Measurements from ENCODE around the gene STXBP2.

Gene STXBP2

DNA sequence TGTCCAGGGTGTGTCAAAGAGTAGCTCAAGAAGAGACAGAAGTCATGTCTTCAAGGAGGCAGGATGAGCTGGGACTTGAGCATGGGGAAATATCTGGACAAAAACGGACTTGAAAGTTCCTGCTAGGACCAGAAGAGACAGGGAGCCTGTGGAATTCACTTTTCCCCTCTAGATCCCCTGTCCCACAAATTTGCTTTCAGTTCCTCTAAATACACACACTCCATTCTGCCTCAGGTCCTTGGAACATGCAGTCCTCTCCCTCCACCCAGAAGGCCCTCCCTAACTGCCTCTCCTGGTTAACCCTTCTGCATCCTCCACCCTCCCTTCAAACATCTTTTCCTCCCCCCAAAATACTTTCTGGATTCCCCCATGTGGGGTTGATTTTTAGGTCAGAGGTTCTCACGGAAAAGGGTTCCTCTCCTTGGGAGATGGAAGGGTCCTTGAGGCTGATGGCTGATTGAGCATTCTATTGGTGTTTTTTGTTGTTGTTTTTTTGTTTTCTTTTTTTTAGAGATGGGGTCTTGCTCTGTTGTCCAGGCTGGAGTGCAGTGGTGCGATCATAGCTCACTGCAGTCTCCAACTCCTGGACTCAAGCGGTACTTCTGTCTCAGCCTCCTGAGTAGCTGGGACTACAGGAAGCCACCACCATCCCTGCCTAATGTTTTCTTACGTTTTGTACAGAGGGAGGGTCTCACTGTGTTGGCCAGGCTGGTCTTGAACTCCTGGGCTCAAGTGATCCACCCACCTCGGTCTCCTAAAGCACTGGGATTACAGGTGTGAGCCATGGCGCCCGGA lies 25.0 kb downstream of the STXBP2 start:
- Histone ChIP-seq H3K79me2 (ENCODE audit: control insufficient read depth, insufficient read depth, low read length) (no peaks in the 10 kb centered on the region), H3K27ac (ENCODE audit: low read depth, low read length) (no peak overlapping the region)

DNA sequence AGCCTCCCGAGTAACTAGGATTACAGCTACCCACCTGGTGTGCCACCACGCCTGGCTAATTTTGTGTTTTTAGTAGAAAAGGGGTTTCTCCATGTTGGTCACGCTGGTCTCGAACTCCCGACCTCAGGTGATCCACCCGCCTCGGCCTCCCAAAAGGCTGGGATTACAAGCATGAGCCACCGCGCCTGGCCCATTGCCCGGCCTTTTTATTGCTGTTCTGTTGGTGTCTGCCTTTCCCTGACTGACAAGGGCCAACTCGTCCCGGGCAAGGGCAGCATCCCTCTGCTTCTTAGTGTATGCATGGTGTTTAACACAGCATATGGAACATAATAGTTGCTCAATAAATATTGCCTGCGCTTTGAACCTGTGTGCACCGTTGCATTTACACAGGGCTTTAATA lies 25.7 kb downstream of the STXBP2 start:
- Histone ChIP-seq H3K4me3 (ENCODE audit: low read length) (no peak overlapping the region), H3K4ac (ENCODE audit: low read depth, low read length) (no peak overlapping the region), H2AK5ac (ENCODE audit: low read length) (no peak overlapping the region), H3K27ac (ENCODE audit: low read depth, low read length) (no peak overlapping the region), H3K27me3 (ENCODE audit: insufficient read depth, low read length, poor library complexity) (no peaks in the 10 kb centered on the region), H3K9ac (ENCODE audit: low read length) (no peak overlapping the region), H3K36me3 (ENCODE audit: control insufficient read depth, insufficient read depth, low read length) (no peaks in the 10 kb centered on the region), H3K23ac (ENCODE audit: low read length) (no peak overlapping the region), H3K18ac (ENCODE audit: low read length) (no peak overlapping the region), H2BK5ac (ENCODE audit: low read length) (no peak overlapping the region), H3K4me1 (ENCODE audit: control insufficient read depth, low read depth, low read length) (no peaks in the 10 kb centered on the region), H3K56ac (ENCODE audit: low read length) (no peak overlapping the region), H4K8ac (ENCODE audit: low read depth, low read length) (no peak overlapping the region), H3K79me1 (ENCODE audit: low read length) (no peaks in the 10 kb centered on the region), H4K5ac (ENCODE audit: low read length) (no peak overlapping the region), H2BK15ac (replicated peaks; ENCODE audit: low read depth) (no peak overlapping the region), H3K79me2 (ENCODE audit: control insufficient read depth, insufficient read depth, low read length) (no peaks in the 10 kb centered on the region), H2BK120ac (ENCODE audit: low read depth, low read length) (no peak overlapping the region), H3K4me2 (ENCODE audit: low read length) (no peak overlapping the region)
- WGBS (ENCODE audit: extremely low coverage, insufficient coverage, low lambda C conversion rate): no CpG with 5 or more reads among the region's 14 CpGs
- DNase-seq: no peak

More for the DNA sequence above, 25.0 kb downstream of the STXBP2 start:
- Histone ChIP-seq H3K56ac (ENCODE audit: low read length) (no peak overlapping the region), H3K18ac (ENCODE audit: low read length) (no peak overlapping the region), H3K23ac (ENCODE audit: low read length) (no peak overlapping the region), H3K79me1 (ENCODE audit: low read length) (no peaks in the 10 kb centered on the region), H2AK5ac (ENCODE audit: low read length) (no peak overlapping the region), H3K4ac (ENCODE audit: low read depth, low read length) (no peak overlapping the region), H2BK5ac (ENCODE audit: low read length) (no peak overlapping the region), H4K8ac (ENCODE audit: low read depth, low read length) (no peak overlapping the region), H3K27me3 (ENCODE audit: insufficient read depth, low read length, poor library complexity) (no peaks in the 10 kb centered on the region), H3K36me3 (ENCODE audit: control insufficient read depth, insufficient read depth, low read length) (no peaks in the 10 kb centered on the region), H3K4me1 (ENCODE audit: control insufficient read depth, low read depth, low read length) (no peaks in the 10 kb centered on the region), H3K9ac (ENCODE audit: low read length) (no peak overlapping the region), H2BK15ac (replicated peaks; ENCODE audit: low read depth) (no peak overlapping the region), H4K5ac (ENCODE audit: low read length) (no peak overlapping the region), H3K4me3 (ENCODE audit: low read length) (no peak overlapping the region), H2BK120ac (ENCODE audit: low read depth, low read length) (no peak overlapping the region), H3K4me2 (ENCODE audit: low read length) (no peak overlapping the region)
- no CpG with 5 or more reads among the region's 8 CpGs for WGBS (ENCODE audit: extremely low coverage, insufficient coverage, low lambda C conversion rate)
- DNase-seq: no peak

DNA sequence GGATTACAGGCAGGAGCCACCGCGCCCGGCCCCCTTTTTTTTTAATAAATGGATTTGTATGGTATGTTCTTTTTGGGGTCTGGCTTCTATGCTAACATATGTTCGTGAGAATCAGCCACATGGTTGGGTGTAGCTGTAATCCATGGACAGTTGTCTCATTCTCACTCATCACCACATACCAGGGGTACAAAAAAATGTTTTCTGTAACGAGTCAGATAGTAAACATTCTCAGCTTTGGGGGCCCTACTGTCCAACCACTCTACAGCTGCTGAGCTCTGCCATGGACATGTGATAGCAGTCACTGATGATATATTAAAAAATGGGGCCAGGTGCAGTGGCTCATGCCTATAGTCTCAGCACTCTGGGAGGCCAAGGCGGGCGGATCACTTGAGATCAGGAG lies 26.8 kb downstream of the STXBP2 start:
- H4K8ac ChIP-seq (ENCODE audit: low read depth, low read length): no peak overlapping the region
- H3K23ac ChIP-seq (ENCODE audit: low read length): no peak overlapping the region
- H3K79me2 ChIP-seq (ENCODE audit: control insufficient read depth, insufficient read depth, low read length): no peaks in the 10 kb centered on the region
- H3K4me2 ChIP-seq (ENCODE audit: low read length): no peak overlapping the region
- no peaks in the 10 kb centered on the region for H3K79me1 ChIP-seq (ENCODE audit: low read length)
- no peak overlapping the region for H2AK5ac ChIP-seq (ENCODE audit: low read length)
- H3K56ac ChIP-seq (ENCODE audit: low read length): no peak overlapping the region
- no peaks in the 10 kb centered on the region for H3K36me3 ChIP-seq (ENCODE audit: control insufficient read depth, insufficient read depth, low read length)
- H3K4me3 ChIP-seq (ENCODE audit: low read length): no peak overlapping the region
- H3K27me3 ChIP-seq (ENCODE audit: insufficient read depth, low read length, poor library complexity): no peaks in the 10 kb centered on the region
- no peak overlapping the region for H3K4ac ChIP-seq (ENCODE audit: low read depth, low read length)
- H3K18ac ChIP-seq (ENCODE audit: low read length): no peak overlapping the region
- no peak overlapping the region for H4K5ac ChIP-seq (ENCODE audit: low read length)
- H2BK15ac ChIP-seq (replicated peaks; ENCODE audit: low read depth): no peak overlapping the region
- H2BK120ac ChIP-seq (ENCODE audit: low read depth, low read length): no peak overlapping the region
- DNase-seq: no peak
- H3K4me1 ChIP-seq (ENCODE audit: control insufficient read depth, low read depth, low read length): no peaks in the 10 kb centered on the region
- WGBS (ENCODE audit: extremely low coverage, insufficient coverage, low lambda C conversion rate): no CpG with 5 or more reads among the region's 7 CpGs
- H3K9ac ChIP-seq (ENCODE audit: low read length): no peak overlapping the region
- H3K27ac ChIP-seq (ENCODE audit: low read depth, low read length): no peak overlapping the region
- no peak overlapping the region for H2BK5ac ChIP-seq (ENCODE audit: low read length)

DNA sequence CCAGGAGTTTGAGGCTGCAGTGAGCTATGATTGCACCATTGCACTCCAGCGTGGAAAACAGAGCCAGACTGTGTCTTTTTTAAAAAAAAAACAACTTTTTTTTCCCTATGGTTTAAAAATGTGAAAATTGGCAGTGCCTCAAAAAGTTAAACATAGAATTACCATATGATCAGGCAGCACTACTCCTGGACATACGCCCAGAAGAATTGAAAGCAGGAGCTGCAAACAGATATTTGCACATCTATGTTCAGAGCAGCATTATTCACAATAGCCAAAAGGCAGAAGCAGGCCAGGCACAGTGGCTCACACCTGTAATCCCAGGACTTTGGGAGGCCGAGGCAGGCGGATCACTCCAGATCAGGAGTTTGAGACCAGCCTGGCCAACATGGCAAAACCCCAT lies 28.2 kb downstream of the STXBP2 start:
- H3K56ac ChIP-seq (ENCODE audit: low read length): no peak overlapping the region
- H2AK5ac ChIP-seq (ENCODE audit: low read length): no peak overlapping the region
- H2BK5ac ChIP-seq (ENCODE audit: low read length): no peak overlapping the region
- H3K27me3 ChIP-seq (ENCODE audit: insufficient read depth, low read length, poor library complexity): no peaks in the 10 kb centered on the region
- H3K18ac ChIP-seq (ENCODE audit: low read length): no peak overlapping the region
- no peak overlapping the region for H4K5ac ChIP-seq (ENCODE audit: low read length)
- H2BK120ac ChIP-seq (ENCODE audit: low read depth, low read length): no peak overlapping the region
- H3K23ac ChIP-seq (ENCODE audit: low read length): no peak overlapping the region
- H3K79me2 ChIP-seq (ENCODE audit: control insufficient read depth, insufficient read depth, low read length): no peaks in the 10 kb centered on the region
- H3K27ac ChIP-seq (ENCODE audit: low read depth, low read length): no peak overlapping the region
- no peak overlapping the region for H3K4ac ChIP-seq (ENCODE audit: low read depth, low read length)
- no peaks in the 10 kb centered on the region for H3K79me1 ChIP-seq (ENCODE audit: low read length)
- H3K4me2 ChIP-seq (ENCODE audit: low read length): no peak overlapping the region
- H2BK15ac ChIP-seq (replicated peaks; ENCODE audit: low read depth): no peak overlapping the region
- DNase-seq: no peak
- WGBS (ENCODE audit: extremely low coverage, insufficient coverage, low lambda C conversion rate): no CpG with 5 or more reads among the region's 4 CpGs
- H3K36me3 ChIP-seq (ENCODE audit: control insufficient read depth, insufficient read depth, low read length): no peaks in the 10 kb centered on the region
- no peak overlapping the region for H3K9ac ChIP-seq (ENCODE audit: low read length)
- no peaks in the 10 kb centered on the region for H3K4me1 ChIP-seq (ENCODE audit: control insufficient read depth, low read depth, low read length)
- H4K8ac ChIP-seq (ENCODE audit: low read depth, low read length): no peak overlapping the region
- no peak overlapping the region for H3K4me3 ChIP-seq (ENCODE audit: low read length)

GRCh38 chr19:7668842-7669241 lies 31.9 kb downstream of the STXBP2 start, which contains the start of gene RETN:
TSS of gene RETN (plus strand) at chr19:7669049. CDS start at chr19:7669327, 278 bp downstream.
- no peak for DNase-seq
- Histone ChIP-seq H2AK5ac (ENCODE audit: low read length) (no peak within 1 kb of the TSS), H3K79me1 (ENCODE audit: low read length) (no peaks in the 10 kb centered on the region), H3K27ac (ENCODE audit: low read depth, low read length) (no peak within 1 kb of the TSS), H3K56ac (ENCODE audit: low read length) (no peak within 1 kb of the TSS), H3K18ac (ENCODE audit: low read length) (no peak within 1 kb of the TSS), H3K4me3 (ENCODE audit: low read length) (no peak within 1 kb of the TSS), H4K8ac (ENCODE audit: low read depth, low read length) (no peak within 1 kb of the TSS), H3K79me2 (ENCODE audit: control insufficient read depth, insufficient read depth, low read length) (no peaks in the 10 kb centered on the region), H2BK120ac (ENCODE audit: low read depth, low read length) (no peak within 1 kb of the TSS), H4K5ac (ENCODE audit: low read length) (no peak within 1 kb of the TSS), H3K23ac (ENCODE audit: low read length) (no peak within 1 kb of the TSS), H3K4ac (ENCODE audit: low read depth, low read length) (no peak within 1 kb of the TSS), H3K4me1 (ENCODE audit: control insufficient read depth, low read depth, low read length) (no peaks in the 10 kb centered on the region), H3K36me3 (ENCODE audit: control insufficient read depth, insufficient read depth, low read length) (no peaks in the 10 kb centered on the region), H2BK5ac (ENCODE audit: low read length) (no peak within 1 kb of the TSS), H3K4me2 (ENCODE audit: low read length) (no peak within 1 kb of the TSS), H3K27me3 (ENCODE audit: insufficient read depth, low read length, poor library complexity) (no peaks in the 10 kb centered on the region), H3K9ac (ENCODE audit: low read length) (no peak within 1 kb of the TSS), H2BK15ac (replicated peaks; ENCODE audit: low read depth) (no peak within 1 kb of the TSS)
- no CpG with 5 or more reads among the region's 9 CpGs for WGBS (ENCODE audit: extremely low coverage, insufficient coverage, low lambda C conversion rate)

GRCh38 chr19:7669641-7670040 lies 32.7 kb downstream of the STXBP2 start:
- H3K18ac ChIP-seq (ENCODE audit: low read length): no peak overlapping the region
- no peaks in the 10 kb centered on the region for H3K4me1 ChIP-seq (ENCODE audit: control insufficient read depth, low read depth, low read length)
- H3K27ac ChIP-seq (ENCODE audit: low read depth, low read length): no peak overlapping the region
- H2BK5ac ChIP-seq (ENCODE audit: low read length): no peak overlapping the region
- no peak for DNase-seq
- H3K23ac ChIP-seq (ENCODE audit: low read length): no peak overlapping the region
- no peaks in the 10 kb centered on the region for H3K79me2 ChIP-seq (ENCODE audit: control insufficient read depth, insufficient read depth, low read length)
- 100% methylated on average over 1 of the region's 9 CpGs for WGBS (ENCODE audit: extremely low coverage, insufficient coverage, low lambda C conversion rate)
- H2AK5ac ChIP-seq (ENCODE audit: low read length): no peak overlapping the region
- no peak overlapping the region for H2BK15ac ChIP-seq (replicated peaks; ENCODE audit: low read depth)
- H4K5ac ChIP-seq (ENCODE audit: low read length): no peak overlapping the region
- no peak overlapping the region for H3K4ac ChIP-seq (ENCODE audit: low read depth, low read length)
- H3K4me3 ChIP-seq (ENCODE audit: low read length): no peak overlapping the region
- no peak overlapping the region for H3K9ac ChIP-seq (ENCODE audit: low read length)
- H4K8ac ChIP-seq (ENCODE audit: low read depth, low read length): no peak overlapping the region
- H3K79me1 ChIP-seq (ENCODE audit: low read length): no peaks in the 10 kb centered on the region
- H3K56ac ChIP-seq (ENCODE audit: low read length): no peak overlapping the region
- H3K36me3 ChIP-seq (ENCODE audit: control insufficient read depth, insufficient read depth, low read length): no peaks in the 10 kb centered on the region
- H3K4me2 ChIP-seq (ENCODE audit: low read length): no peak overlapping the region
- no peaks in the 10 kb centered on the region for H3K27me3 ChIP-seq (ENCODE audit: insufficient read depth, low read length, poor library complexity)
- H2BK120ac ChIP-seq (ENCODE audit: low read depth, low read length): no peak overlapping the region

All from mesendoderm (in vitro differentiated cells).